A549 (cell line): ENCODE measurements around the gene THAP4.

ENCODE experiments used
- CBX2 ChIP-seq: fragments of 200-600 bp; sonication (generic); IDR thresholded peaks from 2 replicates; pipeline ENCODE4 v1.6.1; 2016; ENCODE audit warnings: low read depth, mild to moderate bottlenecking, borderline replicate concordance
- CTCF ChIP-seq: fragments of >200 bp; sonication (Bioruptor Twin); formaldehyde crosslinking; IDR thresholded peaks from 3 replicates; pipeline ENCODE4 v1.5.1; 2016
- HOXB13 ChIP-seq: fragments of 250-450 bp; sonication (Bioruptor Pico); IDR thresholded peaks from 2 replicates; pipeline ENCODE4 v1.5.0; 2020; ENCODE audit warnings: low read depth, mild to moderate bottlenecking, moderate library complexity
- MAFK ChIP-seq: fragments of 450-650 bp; IDR thresholded peaks from 2 replicates; pipeline ENCODE4 v1.6.1; 2014; ENCODE audit not compliant: partially characterized antibody
- MAZ ChIP-seq: fragments of 150-350 bp; IDR thresholded peaks from 2 replicates; pipeline ENCODE4 v1.6.1; 2014; ENCODE audit warnings: antibody characterized with exemption, low read depth, low read length, borderline replicate concordance
- POLR2A ChIP-seq: IDR thresholded peaks from 2 replicates; pipeline ENCODE4 v1.6.1; 2012; ENCODE audit warnings: mild to moderate bottlenecking, low read length
- ZFP36 ChIP-seq: fragments of 450-650 bp; IDR thresholded peaks from 2 replicates; pipeline ENCODE4 v1.6.1; 2014; ENCODE audit warnings: borderline replicate concordance; ENCODE audit not compliant: partially characterized antibody
- ZSCAN20 ChIP-seq: fragments of 250-450 bp; sonication (Bioruptor Pico); IDR thresholded peaks from 2 replicates; pipeline ENCODE4 v1.8.0; 2022; ENCODE audit warnings: mild to moderate bottlenecking, moderate library complexity

- TF ChIP-seq CTCF (no peak), POLR2A (no peak), ZFP36 (no peak), MAFK (no peak), HOXB13 (CRISPR knock-in tag) (no peak), ZSCAN20 (CRISPR knock-in tag) (no peak), MAZ (no peak), CBX2 (no peak)
These were observed 63.2 kb downstream of the THAP4 start for GRCh38 chr2:241573741-241574140.
